PC-9 (cell line): ENCODE measurements around the gene SH3GL1. TPM values are rescaled to one million over a fixed set of nuclear protein-coding genes. Genes with fewer than 3 reads are reported as not detected.

ENCODE experiments used
- BruUV-seq: library from RNA; stranded (reverse); fragments of 400-500 nt; replicated peaks from 2 replicates; lab custom pipeline; 2021; lab: Mats Ljungman, UMichigan
- CTCF ChIA-PET: fragments of 300-600 bp; sonication (Branson Sonifier 250); formaldehyde crosslinking; loops from one replicate; lab custom pipeline; 2022; ENCODE audit warnings: antibody characterized with exemption; lab: Charles Lee
- POLR2A ChIA-PET: fragments of 300-600 bp; sonication (Branson Sonifier 250); formaldehyde crosslinking; loops from one replicate; lab custom pipeline; 2022; ENCODE audit warnings: antibody characterized with exemption; ENCODE audit not compliant: unreplicated experiment; lab: Charles Lee
- DNase-seq, 2 experiments: peaks; one replicate each; pipeline versions ENCODE4 v3.0.0 to v3.0.0-alpha.2; 2015 to 2022; ENCODE audit warnings: mixed read lengths in 1 of 2
- H2AFZ ChIP-seq: fragments of 200-600 bp; sonication (generic); 2 replicates; pipeline ENCODE4 v1.8.1; 2017; ENCODE audit warnings: antibody characterized with exemption
- H3F3A ChIP-seq: fragments of 200-600 bp; sonication (generic); 2 replicates; pipeline ENCODE4 v1.8.1; 2017; ENCODE audit warnings: antibody characterized with exemption, mild to moderate bottlenecking, low read depth; ENCODE audit not compliant: insufficient read depth
- H3K27ac ChIP-seq: fragments of 200-600 bp; sonication (generic); 2 replicates; pipeline ENCODE4 v1.6.1; 2016; ENCODE audit warnings: mixed run types
- H3K27me3 ChIP-seq: fragments of 200-600 bp; sonication (generic); 2 replicates; pipeline ENCODE4 v1.6.1; 2016; ENCODE audit warnings: low read depth, mixed run types; ENCODE audit not compliant: insufficient read depth
- H3K36me3 ChIP-seq: fragments of 200-600 bp; sonication (generic); 2 replicates; pipeline ENCODE4 v1.6.1; 2016; ENCODE audit warnings: low read depth, mixed run types
- H3K4me1 ChIP-seq: fragments of 200-600 bp; sonication (generic); replicated peaks from 2 replicates; pipeline ENCODE4 v1.6.1; 2016; ENCODE audit warnings: mixed run types; ENCODE audit not compliant: insufficient read depth
- H3K4me2 ChIP-seq: fragments of 200-600 bp; sonication (generic); 2 replicates; pipeline ENCODE4 v1.6.1; 2017; ENCODE audit warnings: mixed run types
- H3K4me3 ChIP-seq: fragments of 200-600 bp; sonication (generic); 2 replicates; pipeline ENCODE4 v1.6.1; 2016; ENCODE audit warnings: mixed run types
- H3K79me2 ChIP-seq: fragments of 200-600 bp; sonication (generic); 2 replicates; pipeline ENCODE4 v1.6.1; 2017; ENCODE audit warnings: low read depth, mixed run types
- H3K9me2 ChIP-seq: fragments of 200-600 bp; sonication (generic); 2 replicates; pipeline ENCODE4 v1.8.1; 2017; ENCODE audit warnings: mild to moderate bottlenecking; ENCODE audit not compliant: insufficient read depth
- H3K9me3 ChIP-seq: fragments of 200-600 bp; sonication (generic); 2 replicates; pipeline ENCODE4 v1.8.1; 2016; ENCODE audit warnings: low read depth; ENCODE audit not compliant: insufficient read depth
- H4K20me1 ChIP-seq: fragments of 200-600 bp; sonication (generic); 2 replicates; pipeline ENCODE4 v1.8.1; 2017; ENCODE audit not compliant: insufficient read depth
- CTCF ChIP-seq: fragments of 200-600 bp; sonication (generic); conservative IDR thresholded peaks from 2 replicates; pipeline ENCODE4 v1.6.1; 2017; ENCODE audit warnings: mixed run types, antibody characterized with exemption, mild to moderate bottlenecking, moderate library complexity
- EZH2 ChIP-seq: fragments of 200-600 bp; sonication (generic); IDR thresholded peaks from 2 replicates; pipeline ENCODE4 v1.8.0; 2017; ENCODE audit warnings: antibody characterized with exemption, low read depth
- intact Hi-C: fragments of 100-400 bp; cut with micrococcal nuclease; formaldehyde crosslinking; loops from one replicate; pipeline ENCODE4 v1.10.0; 2022; ENCODE audit not compliant: unreplicated experiment
- total RNA-seq: library from RNA; stranded (reverse); gene quantifications from 2 replicates; pipeline ENCODE4 v1.2.3, GENCODE V29; 2021

The SH3GL1 gene
- total RNA-seq, 1 experiment from 2014 or later: 49.2 TPM

DNA sequence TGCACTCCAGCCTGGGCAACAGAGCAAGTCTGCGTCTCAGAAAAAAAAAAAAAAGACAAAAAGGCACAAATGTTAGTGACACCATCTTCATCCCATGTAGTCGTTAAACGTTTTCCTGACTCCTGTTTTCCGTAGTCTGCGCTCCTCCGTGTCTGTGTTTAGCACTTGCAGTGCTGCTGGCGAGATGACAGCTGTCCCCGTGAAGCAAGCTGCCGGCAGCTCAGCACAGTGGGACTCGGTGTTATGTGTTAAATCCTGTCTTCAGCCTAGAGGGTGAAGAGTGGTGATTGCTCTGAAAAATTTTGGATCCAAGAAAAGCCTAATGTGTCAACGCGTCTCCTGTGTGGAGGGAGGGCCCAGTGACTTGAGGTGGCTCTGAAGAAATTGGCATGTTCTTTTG is 38.9 kb upstream of the SH3GL1 start:
- Histone ChIP-seq H2AFZ (no peak overlapping the region), H3K79me2 (no peaks in the 10 kb centered on the region), H3K27ac (no peak overlapping the region), H3K4me1 (no peaks in the 10 kb centered on the region), H3K9me3 (no peaks in the 10 kb centered on the region), H3K27me3 (no peaks in the 10 kb centered on the region), H3K9me2 (no peaks in the 10 kb centered on the region), H4K20me1 (no peaks in the 10 kb centered on the region), H3K36me3 (no peaks in the 10 kb centered on the region), H3F3A (no peaks in the 10 kb centered on the region), H3K4me2 (no peak overlapping the region), H3K4me3 (no peak overlapping the region)
- POLR2A ChIA-PET: interaction anchor here (0.6 kb wide), 1 partner anchor 23 kb away, joined by 4 read pairs; no protein-coding TSS in a partner anchor
- CTCF ChIA-PET: no interaction called here
- DNase-seq: no peak
- no TSS peak for BruUV-seq
- intact Hi-C loops: no loop called here
- TF ChIP-seq EZH2 (no peak), CTCF (no peak)

DNA sequence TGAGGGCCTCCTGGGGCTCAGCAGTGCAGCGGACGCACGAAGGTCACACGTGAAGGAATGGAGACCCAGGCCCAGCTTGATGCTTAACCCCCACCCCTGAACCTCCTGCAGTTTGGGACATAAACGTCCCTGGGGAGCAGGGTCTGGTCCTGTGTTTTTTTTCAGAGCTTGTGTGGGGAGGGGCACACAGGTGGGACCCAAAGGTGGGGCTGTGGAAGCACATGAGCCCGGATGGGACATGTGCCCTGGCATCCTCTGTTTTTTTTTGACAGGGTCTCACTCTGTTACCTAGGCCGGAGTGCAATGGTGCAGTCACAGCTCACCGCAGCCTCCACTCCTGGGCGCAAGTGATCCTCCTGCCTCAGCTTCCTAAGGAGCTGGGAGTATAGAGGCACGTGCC is 36.8 kb upstream of the SH3GL1 start:
- no peak for DNase-seq
- H3K4me1 ChIP-seq: no peaks in the 10 kb centered on the region
- TF ChIP-seq CTCF (no peak), EZH2 (no peak)
- intact Hi-C loops: no loop called here
- BruUV-seq: no TSS peak
- H3K79me2 ChIP-seq: no peaks in the 10 kb centered on the region
- H3K27ac ChIP-seq: no peak overlapping the region
- ChIA-PET POLR2A (no interaction called here), CTCF (no interaction called here)
- no peaks in the 10 kb centered on the region for H3K36me3 ChIP-seq
- H3K4me3 ChIP-seq: no peak overlapping the region
- no peaks in the 10 kb centered on the region for H3K27me3 ChIP-seq
- H4K20me1 ChIP-seq: no peaks in the 10 kb centered on the region
- H3F3A ChIP-seq: no peaks in the 10 kb centered on the region
- H2AFZ ChIP-seq: no peak overlapping the region
- H3K4me2 ChIP-seq: no peak overlapping the region
- H3K9me2 ChIP-seq: no peaks in the 10 kb centered on the region
- H3K9me3 ChIP-seq: no peaks in the 10 kb centered on the region

DNA sequence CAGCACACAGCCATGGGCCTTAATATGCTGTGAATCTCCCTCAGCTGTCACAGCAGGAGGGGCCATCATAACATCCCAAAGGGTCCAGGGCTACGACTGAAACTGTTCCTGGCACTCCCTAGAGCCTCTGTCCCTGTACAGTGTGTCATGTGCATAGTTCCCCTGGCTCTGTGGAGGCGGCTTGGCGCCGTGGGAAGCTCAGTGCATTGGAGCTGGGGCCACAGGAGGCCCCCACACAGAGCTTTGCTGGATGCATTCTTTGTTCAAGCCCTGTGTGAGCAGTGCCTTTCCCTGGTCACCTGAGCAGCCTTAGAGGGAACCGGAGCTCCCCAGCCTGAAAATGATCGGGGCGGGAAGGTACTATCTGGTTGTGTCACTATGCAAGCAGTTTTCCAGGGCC is 35.9 kb upstream of the SH3GL1 start:
- no peak for DNase-seq
- BruUV-seq: no TSS peak

More for the DNA sequence above, 35.9 kb upstream of the SH3GL1 start:
- TF ChIP-seq CTCF: no peak
- no peak for TF ChIP-seq EZH2
- no peak overlapping the region for H3K27ac ChIP-seq
- intact Hi-C loops: no loop called here
- no peak overlapping the region for H3K4me2 ChIP-seq
- ChIA-PET CTCF (no interaction called here), POLR2A (no interaction called here)
- H4K20me1 ChIP-seq: no peaks in the 10 kb centered on the region
- H3F3A ChIP-seq: no peaks in the 10 kb centered on the region
- H3K4me1 ChIP-seq: no peaks in the 10 kb centered on the region
- H3K4me3 ChIP-seq: no peak overlapping the region
- H2AFZ ChIP-seq: no peak overlapping the region
- no peaks in the 10 kb centered on the region for H3K27me3 ChIP-seq
- no peaks in the 10 kb centered on the region for H3K9me2 ChIP-seq
- H3K9me3 ChIP-seq: no peaks in the 10 kb centered on the region
- no peaks in the 10 kb centered on the region for H3K79me2 ChIP-seq
- H3K36me3 ChIP-seq: no peaks in the 10 kb centered on the region
